ENCODE results near the gene AP3D1.

The AP3D1 gene

GRCh38 chr19:2062770-2063169, 88.6 kb downstream of the AP3D1 start:
- H3K36me3 ChIP-seq (replicated peaks; ENCODE audit: low read depth, low read length), result no peaks in the 10 kb centered on the region
- no peak for TF ChIP-seq CTCF (IDR thresholded peaks at IDR 0.05; ENCODE audit: low read depth, low read length)
- no peak for TF ChIP-seq EZH2phosphoT487 (IDR thresholded peaks at IDR 0.05; ENCODE audit: low read depth)
- no peaks in the 10 kb centered on the region for H3K27me3 ChIP-seq (ENCODE audit: low read depth, low read length)
- H3K4me1 ChIP-seq (ENCODE audit: low read length), result peaks cover 34% of the 10 kb centered on the region
- no peaks in the 10 kb centered on the region for H4K20me1 ChIP-seq (ENCODE audit: insufficient read depth, low read length)
- no peaks in the 10 kb centered on the region for H3K9me3 ChIP-seq (ENCODE audit: insufficient read depth, low read length)
- H3K9ac ChIP-seq (ENCODE audit: low read length), result no peak overlapping the region
- H3K4me2 ChIP-seq (ENCODE audit: low read length), result peak overlapping the region; percentile 95
- peak overlapping the region; percentile 89 for H3K4me3 ChIP-seq (ENCODE audit: low read length)
- no peak overlapping the region for H3K27ac ChIP-seq (ENCODE audit: low read length)
- H2AFZ ChIP-seq (ENCODE audit: low read depth, low read length), result no peak overlapping the region
- peaks cover 24% of the 10 kb centered on the region; the same call in 1 of the 2 replicates for H3K79me2 ChIP-seq (ENCODE audit: low read length)

- peak overlapping the region; percentile 95 for H3K4me2 ChIP-seq (ENCODE audit: low read length)
Observed at GRCh38 chr19:2062389-2062729, 89.0 kb downstream of the AP3D1 start.

GRCh38 chr19:2061495-2062388, 89.6 kb downstream of the AP3D1 start:
- peaks cover 24% of the 10 kb centered on the region; the same call in 1 of the 2 replicates for H3K79me2 ChIP-seq (ENCODE audit: low read length)
- H3K27ac ChIP-seq (ENCODE audit: low read length), result peak overlapping the region; percentile 84
- peak overlapping the region; percentile 86 for H3K9ac ChIP-seq (ENCODE audit: low read length)
- no peaks in the 10 kb centered on the region for H3K9me3 ChIP-seq (ENCODE audit: insufficient read depth, low read length)
- H3K36me3 ChIP-seq (replicated peaks; ENCODE audit: low read depth, low read length), result no peaks in the 10 kb centered on the region
- peak overlapping the region; percentile 54; the same call in 1 of the 2 replicates for H2AFZ ChIP-seq (ENCODE audit: low read depth, low read length)
- H4K20me1 ChIP-seq (ENCODE audit: insufficient read depth, low read length), result no peaks in the 10 kb centered on the region
- H3K4me3 ChIP-seq (ENCODE audit: low read length), result peak overlapping the region; percentile 89
- H3K4me2 ChIP-seq (ENCODE audit: low read length), result peak overlapping the region; percentile 95
- H3K4me1 ChIP-seq (ENCODE audit: low read length), result peaks cover 36% of the 10 kb centered on the region
- H3K27me3 ChIP-seq (ENCODE audit: low read depth, low read length), result no peaks in the 10 kb centered on the region
- peak; percentile 47 for TF ChIP-seq CTCF (IDR thresholded peaks at IDR 0.05; ENCODE audit: low read depth, low read length)
- no peak for TF ChIP-seq EZH2phosphoT487 (IDR thresholded peaks at IDR 0.05; ENCODE audit: low read depth)

More at GRCh38 chr19:2062389-2062729, 89.0 kb downstream of the AP3D1 start:
- no peak overlapping the region for H2AFZ ChIP-seq (ENCODE audit: low read depth, low read length)
- peak overlapping the region; percentile 86 for H3K9ac ChIP-seq (ENCODE audit: low read length)
- no peaks in the 10 kb centered on the region for H3K27me3 ChIP-seq (ENCODE audit: low read depth, low read length)
- no peaks in the 10 kb centered on the region for H3K9me3 ChIP-seq (ENCODE audit: insufficient read depth, low read length)
- peak overlapping the region; percentile 89 for H3K4me3 ChIP-seq (ENCODE audit: low read length)
- no peaks in the 10 kb centered on the region for H3K36me3 ChIP-seq (replicated peaks; ENCODE audit: low read depth, low read length)
- peak overlapping the region; percentile 72 for H3K27ac ChIP-seq (ENCODE audit: low read length)
- peaks cover 33% of the 10 kb centered on the region for H3K4me1 ChIP-seq (ENCODE audit: low read length)
- no peak for TF ChIP-seq EZH2phosphoT487 (IDR thresholded peaks at IDR 0.05; ENCODE audit: low read depth)
- no peak for TF ChIP-seq CTCF (IDR thresholded peaks at IDR 0.05; ENCODE audit: low read depth, low read length)
- peaks cover 24% of the 10 kb centered on the region; the same call in 1 of the 2 replicates for H3K79me2 ChIP-seq (ENCODE audit: low read length)
- H4K20me1 ChIP-seq (ENCODE audit: insufficient read depth, low read length), result no peaks in the 10 kb centered on the region

GRCh38 chr19:2060884-2061494, 90.4 kb downstream of the AP3D1 start:
- Histone ChIP-seq H3K9ac (ENCODE audit: low read length) (peak overlapping the region; percentile 84), H3K4me1 (ENCODE audit: low read length) (peaks cover 43% of the 10 kb centered on the region), H3K79me2 (ENCODE audit: low read length) (peaks cover 24% of the 10 kb centered on the region; the same call in 1 of the 2 replicates), H3K4me3 (ENCODE audit: low read length) (peak overlapping the region; percentile 89), H3K27ac (ENCODE audit: low read length) (peak overlapping the region; percentile 84), H3K27me3 (ENCODE audit: low read depth, low read length) (no peaks in the 10 kb centered on the region), H4K20me1 (ENCODE audit: insufficient read depth, low read length) (no peaks in the 10 kb centered on the region), H3K36me3 (replicated peaks; ENCODE audit: low read depth, low read length) (no peaks in the 10 kb centered on the region), H3K9me3 (ENCODE audit: insufficient read depth, low read length) (no peaks in the 10 kb centered on the region), H2AFZ (ENCODE audit: low read depth, low read length) (no peak overlapping the region), H3K4me2 (ENCODE audit: low read length) (peak overlapping the region; percentile 95)
- TF ChIP-seq EZH2phosphoT487 (IDR thresholded peaks at IDR 0.05; ENCODE audit: low read depth) (no peak), CTCF (IDR thresholded peaks at IDR 0.05; ENCODE audit: low read depth, low read length) (no peak)

Data from OCI-LY3 (cell line).